GM19193 (cell line): ENCODE results near the gene DOCK1.

Experiments
- POLR2A ChIP-seq: IDR thresholded peaks from 4 replicates; pipeline ENCODE4 v1.6.1; 2011; ENCODE audit not compliant: insufficient read depth, insufficient read length; ENCODE audit errors: extremely low read depth

Gene DOCK1

DNA sequence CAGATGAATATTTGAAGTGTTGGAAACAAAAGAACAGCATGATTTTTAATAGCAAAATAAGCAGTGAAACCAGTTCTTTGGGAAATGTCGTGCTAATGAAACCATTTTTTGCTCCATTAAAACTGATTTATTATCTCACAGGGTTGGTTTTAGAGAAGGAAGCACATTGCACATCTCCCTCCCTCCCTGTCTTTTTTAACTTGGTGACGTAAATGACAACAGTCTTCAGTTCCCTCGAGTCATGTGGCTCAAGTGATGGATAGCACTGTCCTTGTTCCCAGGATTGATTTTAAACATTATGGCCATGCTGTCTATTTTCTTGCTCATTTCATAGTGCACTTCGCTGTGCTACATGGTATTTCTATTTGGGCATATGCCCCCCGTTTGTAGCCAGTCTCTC is 105.9 kb downstream of the DOCK1 start:
- TF ChIP-seq POLR2A = no peak

DNA sequence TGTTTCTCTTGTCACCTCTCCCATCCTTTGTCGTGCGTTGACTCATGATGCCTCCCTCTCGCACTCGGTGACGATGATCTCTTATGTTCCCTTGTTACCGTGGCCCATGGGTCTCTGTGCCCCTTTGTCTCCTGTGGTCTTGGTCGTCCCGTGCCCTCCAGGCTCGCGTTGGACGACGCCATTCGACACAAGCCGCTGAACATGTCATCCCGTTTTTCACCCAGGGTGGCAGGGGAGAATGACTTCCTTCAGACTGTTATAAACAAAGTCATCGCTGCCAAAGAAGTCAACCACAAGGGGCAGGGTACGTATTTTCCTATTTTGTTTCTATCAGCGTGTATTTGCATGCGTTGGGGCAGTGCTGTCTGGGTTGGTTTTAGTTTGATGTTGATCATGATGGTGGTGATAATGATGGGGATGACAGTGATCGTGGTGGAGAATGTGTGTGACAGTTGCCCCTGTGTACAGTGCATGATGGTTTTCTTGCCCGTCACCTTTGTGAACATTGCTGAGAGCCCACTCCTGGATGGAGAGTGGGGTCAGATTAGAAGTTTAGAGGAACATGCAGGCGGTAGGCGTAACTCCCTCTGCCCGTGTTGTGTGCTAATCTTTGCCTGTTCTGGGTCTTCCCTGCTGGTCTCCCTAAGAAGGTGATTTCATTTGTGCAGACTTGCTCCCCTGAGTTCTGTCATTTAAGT is 107.0 kb downstream of the DOCK1 start:
- TF ChIP-seq POLR2A = no peak

DNA sequence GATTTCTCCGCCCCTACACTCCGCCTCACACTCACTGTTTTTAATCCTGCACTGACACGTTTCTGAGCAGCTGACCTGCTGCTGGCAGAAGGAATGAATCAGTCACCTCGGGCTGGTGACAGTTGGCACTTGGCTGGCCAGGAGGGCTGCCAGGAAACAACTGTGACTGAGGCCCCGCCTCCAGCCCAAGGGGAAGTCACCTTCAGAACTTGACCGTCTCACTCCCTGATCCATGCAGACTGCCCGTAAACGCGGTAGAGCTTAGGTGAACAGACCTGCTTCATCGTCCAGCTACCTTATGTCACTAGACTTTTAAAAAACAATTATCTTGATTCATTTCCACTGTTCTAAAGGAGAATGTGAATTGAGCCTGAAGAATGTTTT is 107.5 kb downstream of the DOCK1 start:
- TF ChIP-seq POLR2A = no peak

DNA sequence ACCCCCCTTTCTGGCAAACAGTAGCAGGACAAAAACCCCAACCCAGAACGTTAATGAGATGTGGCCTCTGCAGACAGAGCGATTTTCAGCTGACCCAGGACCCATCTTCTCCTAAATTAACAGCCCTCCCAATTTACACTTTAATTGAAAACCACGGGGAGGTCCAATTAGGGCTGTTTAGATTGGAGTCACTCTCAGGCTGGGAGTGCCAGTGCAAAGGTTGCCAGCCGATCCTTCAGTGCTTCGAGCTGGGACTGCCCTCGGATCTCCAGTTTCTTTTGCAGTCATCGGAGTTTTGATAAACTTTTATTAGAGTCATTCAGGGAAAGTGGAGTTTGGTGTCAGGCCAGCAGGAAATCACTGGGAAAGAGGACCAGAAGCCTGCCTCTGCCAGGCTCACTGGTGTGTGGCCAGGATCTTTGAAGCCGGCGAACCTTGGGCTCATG is 108.0 kb downstream of the DOCK1 start:
- TF ChIP-seq POLR2A = no peak

DNA sequence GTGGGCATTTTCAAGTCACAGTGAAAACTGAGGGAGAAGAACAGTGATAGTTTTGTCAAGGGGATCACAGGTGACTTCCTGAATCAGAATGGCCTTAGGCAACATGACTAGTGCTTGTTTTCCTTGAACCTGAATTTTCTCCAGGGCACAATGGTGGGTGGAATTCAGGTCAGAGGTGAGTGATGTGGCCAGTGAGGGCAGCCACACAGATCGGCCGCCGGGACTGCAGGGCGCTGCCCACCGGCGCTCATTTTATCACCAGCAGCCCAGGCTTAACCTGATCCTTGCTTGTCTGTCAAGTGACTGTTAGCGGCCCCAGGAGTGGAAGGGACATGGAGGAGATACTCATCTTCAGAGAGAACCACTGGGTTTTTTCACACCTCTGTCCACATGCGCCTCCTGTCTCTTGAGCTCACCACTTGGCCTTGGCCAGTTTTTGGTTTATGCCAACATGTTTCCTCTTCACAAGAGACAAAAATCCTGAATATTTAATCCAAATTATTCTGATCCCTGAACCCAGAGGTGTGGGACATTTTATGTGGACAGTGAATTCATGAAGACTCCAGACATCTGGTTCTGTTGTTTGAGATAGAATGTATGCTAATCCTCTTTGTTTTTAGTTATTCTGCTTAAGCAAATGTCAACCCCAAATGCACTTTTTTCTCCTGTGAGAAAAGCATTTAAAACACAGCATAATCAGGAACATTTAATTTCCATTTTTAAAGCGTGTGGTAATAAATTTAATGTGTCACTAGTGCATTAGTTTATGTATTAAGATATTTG is 108.7 kb downstream of the DOCK1 start:
- TF ChIP-seq POLR2A = no peak

DNA sequence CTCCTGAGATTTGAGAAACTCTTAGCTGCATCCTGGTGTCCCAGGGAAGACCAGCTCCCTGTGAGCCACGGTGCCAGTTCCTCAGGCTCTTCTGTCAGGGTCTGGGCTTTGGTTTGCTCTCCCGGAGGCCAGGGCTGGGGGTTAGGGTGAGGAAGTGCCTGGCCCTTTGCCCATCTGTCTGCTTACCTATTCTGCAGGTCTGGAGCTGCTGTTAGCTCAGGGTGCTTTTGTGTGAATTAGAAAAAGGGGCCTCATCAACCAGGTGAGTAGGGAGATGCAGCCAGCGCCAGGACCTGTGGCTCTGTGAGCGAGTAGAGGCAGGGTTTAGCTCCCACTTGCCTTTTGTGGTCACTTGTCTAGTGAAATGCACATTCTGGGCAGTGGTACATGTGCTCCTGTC is 109.4 kb downstream of the DOCK1 start:
- TF ChIP-seq POLR2A = no peak

DNA sequence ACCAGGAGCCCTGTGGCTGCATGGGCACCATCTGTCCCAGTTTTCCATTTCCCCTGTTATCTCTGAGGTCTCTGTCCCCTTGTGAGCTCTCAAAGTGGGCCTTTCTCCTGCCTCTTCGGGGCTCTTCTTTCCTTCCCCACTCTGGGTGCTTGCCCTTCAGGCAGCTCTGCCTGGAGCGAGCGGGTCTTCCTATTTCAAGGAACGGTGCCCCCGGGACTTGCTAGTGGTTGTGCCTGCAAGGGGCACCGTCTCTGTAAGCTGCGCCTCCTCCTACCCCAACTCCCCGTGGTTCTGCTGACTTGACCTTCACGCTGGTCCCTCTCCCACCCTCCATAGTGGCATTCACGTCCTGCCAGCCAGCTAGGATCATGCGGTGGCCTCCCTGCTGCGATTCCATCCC is 110.1 kb downstream of the DOCK1 start:
- no peak for TF ChIP-seq POLR2A

DNA sequence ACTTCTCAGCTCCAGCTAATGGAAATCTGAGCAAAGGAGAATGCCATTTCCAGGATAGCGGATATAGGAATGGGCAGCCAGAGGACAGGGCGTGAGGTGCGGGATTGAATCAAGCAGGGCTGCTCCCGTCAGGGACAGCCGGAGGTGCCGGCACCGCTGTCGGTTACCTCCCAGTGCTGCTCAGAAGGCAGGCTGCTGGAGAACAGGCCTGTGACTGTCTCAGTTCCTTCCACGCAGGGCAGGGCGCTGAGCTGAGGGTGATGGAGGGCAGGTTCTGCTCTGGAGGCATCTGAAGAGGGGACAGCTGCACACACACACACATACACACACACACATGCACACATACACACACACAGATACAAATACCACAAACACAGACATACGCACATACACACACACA is 111.1 kb downstream of the DOCK1 start:
- TF ChIP-seq POLR2A = no peak

DNA sequence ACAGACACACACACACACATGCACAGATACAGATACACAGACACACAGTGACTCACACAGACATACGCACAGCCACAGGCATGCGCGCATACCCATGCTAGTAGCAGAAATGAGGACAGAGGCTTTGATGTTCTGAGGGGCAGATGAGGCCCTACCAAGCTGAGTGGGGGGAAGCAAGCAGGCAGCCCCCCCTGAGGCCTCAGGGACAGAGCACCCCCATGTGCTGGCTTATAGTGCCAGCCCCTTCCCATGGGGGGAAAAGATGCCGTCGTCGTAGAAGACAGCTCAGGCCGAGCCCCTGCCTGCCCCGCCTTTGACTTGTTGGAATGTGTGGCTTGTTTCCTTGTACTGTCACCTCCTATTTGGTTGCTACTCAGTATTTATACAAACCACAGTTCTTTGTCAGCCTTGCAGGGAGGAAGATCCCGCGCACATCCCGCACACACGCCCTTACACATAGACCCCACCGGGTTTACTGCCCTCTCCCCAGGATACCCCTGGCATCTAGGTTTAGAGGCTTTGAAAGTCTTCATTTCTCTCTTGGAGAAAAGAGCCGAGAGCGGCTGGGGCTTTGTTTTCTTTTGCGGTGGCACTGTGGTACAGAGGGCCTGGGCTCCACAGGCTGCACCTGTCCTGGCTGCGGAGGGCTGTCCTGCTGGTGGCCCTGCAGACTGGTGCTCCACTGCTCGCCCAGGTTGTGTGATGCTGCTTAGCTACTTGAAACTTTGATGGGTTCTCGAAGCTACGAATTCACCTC is 112.5 kb downstream of the DOCK1 start:
- no peak for TF ChIP-seq POLR2A

DNA sequence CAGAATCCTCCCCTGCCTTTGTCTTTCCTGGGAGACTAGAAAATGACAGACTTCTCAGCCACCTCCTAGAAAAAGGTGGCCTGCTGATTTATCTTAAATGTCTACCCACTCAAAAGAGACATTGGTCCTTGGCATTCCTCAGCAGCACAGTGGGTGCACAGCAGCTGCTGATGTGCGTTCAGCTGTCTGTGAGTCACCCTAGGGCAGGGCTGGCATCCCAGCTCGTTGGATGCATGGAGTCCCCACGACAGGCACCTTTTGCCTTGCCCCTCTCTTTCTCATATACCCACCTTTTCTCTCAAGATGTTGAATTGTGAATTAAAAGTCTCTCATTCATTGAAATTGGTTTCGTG is 113.0 kb downstream of the DOCK1 start:
- TF ChIP-seq POLR2A = no peak

DNA sequence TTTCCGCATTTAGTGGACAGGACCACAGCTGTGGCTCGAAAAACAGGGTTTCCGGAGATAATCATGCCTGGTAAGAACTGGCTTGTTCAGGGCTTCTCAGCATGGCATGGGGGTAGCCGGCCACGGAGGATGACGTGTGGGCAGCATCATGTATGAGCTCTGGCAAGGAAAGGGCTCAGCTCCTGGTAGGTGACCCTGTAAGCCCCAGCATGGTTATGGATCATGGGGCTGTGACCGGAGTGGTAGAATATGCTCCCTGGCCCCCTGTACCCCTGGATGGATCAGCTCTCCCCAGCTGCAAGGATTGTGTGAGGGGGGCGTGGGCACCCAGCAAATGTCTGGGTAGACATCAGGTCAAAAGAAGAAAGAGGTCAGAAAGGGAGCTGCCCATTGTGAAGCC is 113.5 kb downstream of the DOCK1 start:
- no peak for TF ChIP-seq POLR2A

DNA sequence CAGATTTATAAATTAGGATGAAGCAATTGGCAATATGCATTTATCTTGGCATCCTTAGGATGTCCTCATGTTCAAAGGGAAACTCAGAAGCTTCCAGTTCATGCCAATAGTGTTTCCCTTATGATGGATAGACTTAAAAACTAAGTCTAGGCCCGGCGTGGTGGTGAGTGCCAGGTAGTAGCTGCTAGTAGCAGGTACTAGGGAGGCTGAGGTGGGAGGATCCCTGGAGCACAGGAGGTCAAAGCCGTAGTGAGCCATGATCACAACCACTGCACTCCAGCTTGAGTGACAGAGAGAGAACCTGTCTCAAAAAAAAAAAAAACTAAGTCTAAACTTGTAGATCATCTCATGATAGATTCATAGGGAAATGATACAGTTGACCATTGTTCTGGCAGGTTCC is 115.0 kb downstream of the DOCK1 start:
- no peak for TF ChIP-seq POLR2A

DNA sequence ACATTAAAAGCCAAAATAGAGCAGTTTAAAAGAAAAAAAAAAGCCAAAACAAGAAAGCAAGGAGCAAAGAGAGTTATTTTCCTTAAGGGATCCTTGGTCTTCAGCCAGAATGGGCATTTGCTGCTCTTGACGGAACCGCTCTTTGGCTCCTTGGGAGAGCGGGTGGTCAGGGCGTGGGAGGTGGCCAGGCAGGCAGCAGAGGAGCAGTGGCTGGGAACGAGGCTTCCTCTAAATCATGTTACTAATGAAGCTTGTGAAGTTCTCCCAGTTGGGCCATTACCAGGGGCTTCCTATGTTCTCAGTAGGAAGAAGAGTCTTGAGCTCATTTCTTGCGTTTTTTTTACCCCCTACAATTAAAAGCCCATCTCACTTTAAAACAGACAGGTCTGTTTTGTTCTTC is 116.6 kb downstream of the DOCK1 start:
- TF ChIP-seq POLR2A = no peak

DNA sequence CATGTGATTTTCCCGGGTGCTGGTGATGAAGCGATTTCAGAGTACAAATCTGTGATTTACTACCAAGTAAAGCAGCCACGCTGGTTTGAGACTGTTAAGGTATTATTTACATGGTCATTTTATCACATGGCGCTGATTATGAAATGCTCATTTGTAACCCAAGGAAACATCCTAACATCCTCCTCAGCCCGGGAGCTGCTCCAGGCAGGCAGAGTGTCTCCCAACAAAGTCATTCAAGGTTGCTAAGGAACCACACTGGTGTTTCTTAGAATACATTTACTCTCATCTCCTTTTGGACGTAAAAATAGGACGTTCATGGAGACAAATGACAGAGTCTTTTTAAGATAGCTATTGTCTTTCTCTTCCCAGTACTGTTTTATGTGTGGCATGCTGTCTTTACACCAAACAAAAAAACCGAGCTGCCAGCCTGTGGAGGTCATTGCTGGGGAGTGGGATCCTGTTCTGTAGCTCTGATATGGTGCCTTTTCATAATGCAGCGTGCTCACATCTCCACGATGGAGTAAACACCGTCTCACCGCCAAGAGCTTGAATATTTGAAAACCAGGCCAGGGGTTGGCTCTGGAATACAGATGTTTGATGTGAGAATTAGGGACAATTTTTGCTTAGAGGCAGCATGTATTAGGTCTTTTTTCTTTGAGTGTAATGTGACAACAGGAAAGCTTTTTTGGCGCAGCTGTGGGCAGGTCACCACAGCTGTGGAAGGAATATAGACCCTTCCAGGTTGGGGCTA is 119.6 kb downstream of the DOCK1 start:
- no peak for TF ChIP-seq POLR2A

DNA sequence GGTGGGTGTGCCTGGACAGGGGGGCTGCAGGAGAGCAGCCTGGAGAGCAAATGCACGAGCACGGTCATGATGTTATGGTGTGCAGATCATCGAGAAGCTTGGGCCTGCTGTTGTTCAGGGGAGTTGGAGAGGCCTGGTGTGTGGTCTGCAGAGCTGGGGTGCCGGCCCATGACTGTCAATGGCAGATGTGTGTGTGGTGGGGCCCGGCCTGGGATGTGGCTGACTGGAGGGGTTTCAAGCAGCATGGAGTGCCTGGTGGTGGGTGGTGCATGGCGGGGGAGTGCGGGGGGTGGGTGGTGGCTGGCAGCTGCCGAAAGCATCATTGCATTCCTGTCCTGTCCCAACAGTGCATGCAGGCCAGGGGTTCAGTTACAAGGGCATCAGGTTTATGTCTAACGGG is 122.6 kb downstream of the DOCK1 start:
- TF ChIP-seq POLR2A = no peak
